Neural progenitor cell (in vitro differentiated cells): ENCODE measurements around the gene MED26.
"Not testable (repeated sequence)": the region's sequence is repeated elsewhere in the genome, so short reads cannot be mapped to it uniquely, and the experiment has no call there.

Experiments used
- EZH2 ChIP-seq: fragments of 200-600 bp; sonication (generic); IDR thresholded peaks from 2 replicates; pipeline ENCODE4 v1.6.1; 2017; ENCODE audit warnings: antibody characterized with exemption, mild to moderate bottlenecking, moderate library complexity
- TF ChIP-seq, protein P1 (sequence below): fragments of 200-600 bp; sonication (generic); IDR thresholded peaks from 2 replicates; pipeline ENCODE4 v1.5.1; 2017; ENCODE audit warnings: antibody characterized with exemption, mild to moderate bottlenecking

- TF ChIP-seq, protein P1, sequence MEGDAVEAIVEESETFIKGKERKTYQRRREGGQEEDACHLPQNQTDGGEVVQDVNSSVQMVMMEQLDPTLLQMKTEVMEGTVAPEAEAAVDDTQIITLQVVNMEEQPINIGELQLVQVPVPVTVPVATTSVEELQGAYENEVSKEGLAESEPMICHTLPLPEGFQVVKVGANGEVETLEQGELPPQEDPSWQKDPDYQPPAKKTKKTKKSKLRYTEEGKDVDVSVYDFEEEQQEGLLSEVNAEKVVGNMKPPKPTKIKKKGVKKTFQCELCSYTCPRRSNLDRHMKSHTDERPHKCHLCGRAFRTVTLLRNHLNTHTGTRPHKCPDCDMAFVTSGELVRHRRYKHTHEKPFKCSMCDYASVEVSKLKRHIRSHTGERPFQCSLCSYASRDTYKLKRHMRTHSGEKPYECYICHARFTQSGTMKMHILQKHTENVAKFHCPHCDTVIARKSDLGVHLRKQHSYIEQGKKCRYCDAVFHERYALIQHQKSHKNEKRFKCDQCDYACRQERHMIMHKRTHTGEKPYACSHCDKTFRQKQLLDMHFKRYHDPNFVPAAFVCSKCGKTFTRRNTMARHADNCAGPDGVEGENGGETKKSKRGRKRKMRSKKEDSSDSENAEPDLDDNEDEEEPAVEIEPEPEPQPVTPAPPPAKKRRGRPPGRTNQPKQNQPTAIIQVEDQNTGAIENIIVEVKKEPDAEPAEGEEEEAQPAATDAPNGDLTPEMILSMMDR: not testable (repeated sequence)
- TF ChIP-seq EZH2: not testable (repeated sequence)
Observed at GRCh38 chr19:16543734-16544133, 84.3 kb downstream of the MED26 start.
